ENCODE results near the gene HIVEP3. TPM values are rescaled to one million over a fixed set of nuclear protein-coding genes. Genes with fewer than 3 reads are reported as not detected.

HIVEP3 gene
- total and polyA plus RNA-seq, 8 donors = 1.8 to 65.3 (median 3.8) TPM

DNA sequence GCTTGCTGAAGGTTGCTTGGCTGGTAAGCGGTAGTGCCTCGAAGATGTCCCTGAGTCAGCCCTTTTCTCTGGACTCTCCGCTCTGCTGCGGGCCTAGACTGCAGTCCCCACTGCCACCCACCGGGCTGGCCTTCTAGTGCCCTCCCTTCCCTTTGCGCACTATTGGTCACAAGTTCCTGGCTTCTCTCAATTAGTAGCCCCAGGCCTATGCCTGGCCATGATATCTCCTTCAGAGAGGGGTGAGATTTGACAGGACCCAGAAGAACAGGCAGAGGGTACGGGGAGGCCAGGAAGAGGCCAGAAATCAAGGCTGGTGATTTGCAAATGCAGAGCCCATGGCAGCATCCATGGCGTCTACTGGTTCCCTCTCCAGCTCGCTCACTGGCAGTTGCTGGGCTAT, 207.7 kb downstream of the HIVEP3 start:
- WGBS, 5 donors = 93 to 97% (median 95%) methylated on average over 9 of the region's 9 CpGs
- TF ChIP-seq, protein P1, sequence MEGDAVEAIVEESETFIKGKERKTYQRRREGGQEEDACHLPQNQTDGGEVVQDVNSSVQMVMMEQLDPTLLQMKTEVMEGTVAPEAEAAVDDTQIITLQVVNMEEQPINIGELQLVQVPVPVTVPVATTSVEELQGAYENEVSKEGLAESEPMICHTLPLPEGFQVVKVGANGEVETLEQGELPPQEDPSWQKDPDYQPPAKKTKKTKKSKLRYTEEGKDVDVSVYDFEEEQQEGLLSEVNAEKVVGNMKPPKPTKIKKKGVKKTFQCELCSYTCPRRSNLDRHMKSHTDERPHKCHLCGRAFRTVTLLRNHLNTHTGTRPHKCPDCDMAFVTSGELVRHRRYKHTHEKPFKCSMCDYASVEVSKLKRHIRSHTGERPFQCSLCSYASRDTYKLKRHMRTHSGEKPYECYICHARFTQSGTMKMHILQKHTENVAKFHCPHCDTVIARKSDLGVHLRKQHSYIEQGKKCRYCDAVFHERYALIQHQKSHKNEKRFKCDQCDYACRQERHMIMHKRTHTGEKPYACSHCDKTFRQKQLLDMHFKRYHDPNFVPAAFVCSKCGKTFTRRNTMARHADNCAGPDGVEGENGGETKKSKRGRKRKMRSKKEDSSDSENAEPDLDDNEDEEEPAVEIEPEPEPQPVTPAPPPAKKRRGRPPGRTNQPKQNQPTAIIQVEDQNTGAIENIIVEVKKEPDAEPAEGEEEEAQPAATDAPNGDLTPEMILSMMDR (IDR thresholded peaks at IDR 0.05) = no peak
- TF ChIP-seq POLR2AphosphoS5 (IDR thresholded peaks at IDR 0.05) = no peak
- no peak for TF ChIP-seq POLR2A (IDR thresholded peaks at IDR 0.05)
- no peak for TF ChIP-seq EP300 (IDR thresholded peaks at IDR 0.05)
- Histone ChIP-seq H3K27me3 (no peaks in the 10 kb centered on the region), H3K9me3 (no peaks in the 10 kb centered on the region), H3K4me3 (no peak overlapping the region), H3K36me3 (no peaks in the 10 kb centered on the region), H3K27ac (no peak overlapping the region), H3K4me1 (peaks cover 0 to 8% (median 0%) of the 10 kb centered on the region in 4 donors)
- intact Hi-C loops (cut with DNase I; ENCODE audit: low total_unique reads) = no loop called here
- no peak for DNase-seq

GRCh38 chr1:41709873-41710272, 208.8 kb downstream of the HIVEP3 start:
- Histone ChIP-seq H3K27me3 (no peaks in the 10 kb centered on the region), H3K4me1 (peaks cover 0 to 8% (median 0%) of the 10 kb centered on the region in 4 donors), H3K36me3 (no peaks in the 10 kb centered on the region), H3K4me3 (no peak overlapping the region), H3K9me3 (no peaks in the 10 kb centered on the region), H3K27ac (no peak overlapping the region)
- TF ChIP-seq, protein P1 (IDR thresholded peaks at IDR 0.05) = no peak
- TF ChIP-seq POLR2A (IDR thresholded peaks at IDR 0.05) = no peak
- TF ChIP-seq EP300 (IDR thresholded peaks at IDR 0.05) = no peak
- no peak for TF ChIP-seq POLR2AphosphoS5 (IDR thresholded peaks at IDR 0.05)
- intact Hi-C loops (cut with DNase I; ENCODE audit: low total_unique reads) = no loop called here
- 72 to 82% (median 75%) methylated on average over 4 of the region's 4 CpGs for WGBS, 5 donors
- no peak for DNase-seq

DNA sequence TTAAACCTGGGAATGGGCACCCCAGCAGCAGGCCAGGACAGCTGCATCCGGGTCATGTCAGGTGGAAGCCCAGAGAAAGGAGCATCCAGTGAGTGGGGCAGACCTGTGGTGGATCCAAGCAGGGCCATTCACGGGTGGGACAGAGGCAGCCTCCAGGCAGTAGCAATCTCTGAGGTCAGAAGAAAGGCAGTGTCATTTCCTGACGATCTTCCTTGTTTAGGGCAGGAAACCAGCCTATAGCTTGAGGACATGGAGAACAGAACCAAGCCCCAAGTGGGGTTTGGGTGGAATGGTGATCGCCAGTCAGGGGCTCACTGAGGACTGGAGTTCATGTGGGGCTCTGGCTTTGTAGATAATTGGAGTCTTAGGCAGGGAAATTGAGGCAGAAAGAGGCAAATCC, 209.4 kb downstream of the HIVEP3 start:
- Histone ChIP-seq H3K4me3 (no peak overlapping the region), H3K4me1 (peaks cover 0 to 8% (median 0%) of the 10 kb centered on the region in 4 donors), H3K27me3 (no peaks in the 10 kb centered on the region), H3K36me3 (no peaks in the 10 kb centered on the region), H3K27ac (no peak overlapping the region), H3K9me3 (no peaks in the 10 kb centered on the region)
- TF ChIP-seq POLR2AphosphoS5 (IDR thresholded peaks at IDR 0.05) (no peak), EP300 (IDR thresholded peaks at IDR 0.05) (no peak), POLR2A (IDR thresholded peaks at IDR 0.05) (no peak)
- TF ChIP-seq, protein P1 (IDR thresholded peaks at IDR 0.05) = no peak
- no peak for DNase-seq
- 75 to 94% (median 87%) methylated on average over 4 of the region's 4 CpGs for WGBS, 5 donors
- intact Hi-C loops (cut with DNase I; ENCODE audit: low total_unique reads) = no loop called here

DNA sequence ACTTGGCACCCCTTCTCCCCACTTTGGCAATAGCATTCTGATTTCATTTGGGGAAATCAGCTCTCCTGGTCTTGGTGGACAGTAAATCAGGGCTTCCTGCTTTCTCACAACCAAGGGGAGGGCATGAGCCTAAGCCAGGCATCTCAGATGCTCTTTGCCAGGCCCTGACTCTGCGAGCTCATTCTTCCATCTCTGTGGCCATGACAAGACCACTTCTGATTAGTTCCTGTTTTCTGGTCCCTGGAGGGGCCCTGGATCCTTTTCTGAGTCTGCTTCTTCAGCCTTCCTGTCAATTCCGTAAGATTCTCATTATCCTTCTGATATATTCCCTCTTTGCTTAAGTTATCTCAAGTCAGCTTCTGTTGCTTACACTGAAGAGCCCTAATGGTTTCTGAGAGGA, 210.4 kb downstream of the HIVEP3 start:
- H3K4me3 ChIP-seq = no peak overlapping the region
- H3K4me1 ChIP-seq = peaks cover 0 to 4% (median 0%) of the 10 kb centered on the region in 4 donors
- no peak overlapping the region for H3K27ac ChIP-seq
- 72 to 86% (median 81%) methylated on average over 2 of the region's 2 CpGs for WGBS, 5 donors
- TF ChIP-seq EP300 (IDR thresholded peaks at IDR 0.05) = no peak
- TF ChIP-seq POLR2A (IDR thresholded peaks at IDR 0.05) = no peak
- no peak for TF ChIP-seq POLR2AphosphoS5 (IDR thresholded peaks at IDR 0.05)
- TF ChIP-seq, protein P1 (IDR thresholded peaks at IDR 0.05) = no peak
- H3K27me3 ChIP-seq = no peaks in the 10 kb centered on the region
- H3K36me3 ChIP-seq = no peaks in the 10 kb centered on the region
- intact Hi-C loops (cut with DNase I; ENCODE audit: low total_unique reads) = no loop called here
- no peaks in the 10 kb centered on the region for H3K9me3 ChIP-seq
- DNase-seq = no peak
